ENCODE data around the gene R3HDM4. TPM values are rescaled to one million over a fixed set of nuclear protein-coding genes. Genes with fewer than 3 reads are reported as not detected.

The R3HDM4 gene
- total RNA-seq, 1 donor from 2014 or later = 57.9 TPM

DNA sequence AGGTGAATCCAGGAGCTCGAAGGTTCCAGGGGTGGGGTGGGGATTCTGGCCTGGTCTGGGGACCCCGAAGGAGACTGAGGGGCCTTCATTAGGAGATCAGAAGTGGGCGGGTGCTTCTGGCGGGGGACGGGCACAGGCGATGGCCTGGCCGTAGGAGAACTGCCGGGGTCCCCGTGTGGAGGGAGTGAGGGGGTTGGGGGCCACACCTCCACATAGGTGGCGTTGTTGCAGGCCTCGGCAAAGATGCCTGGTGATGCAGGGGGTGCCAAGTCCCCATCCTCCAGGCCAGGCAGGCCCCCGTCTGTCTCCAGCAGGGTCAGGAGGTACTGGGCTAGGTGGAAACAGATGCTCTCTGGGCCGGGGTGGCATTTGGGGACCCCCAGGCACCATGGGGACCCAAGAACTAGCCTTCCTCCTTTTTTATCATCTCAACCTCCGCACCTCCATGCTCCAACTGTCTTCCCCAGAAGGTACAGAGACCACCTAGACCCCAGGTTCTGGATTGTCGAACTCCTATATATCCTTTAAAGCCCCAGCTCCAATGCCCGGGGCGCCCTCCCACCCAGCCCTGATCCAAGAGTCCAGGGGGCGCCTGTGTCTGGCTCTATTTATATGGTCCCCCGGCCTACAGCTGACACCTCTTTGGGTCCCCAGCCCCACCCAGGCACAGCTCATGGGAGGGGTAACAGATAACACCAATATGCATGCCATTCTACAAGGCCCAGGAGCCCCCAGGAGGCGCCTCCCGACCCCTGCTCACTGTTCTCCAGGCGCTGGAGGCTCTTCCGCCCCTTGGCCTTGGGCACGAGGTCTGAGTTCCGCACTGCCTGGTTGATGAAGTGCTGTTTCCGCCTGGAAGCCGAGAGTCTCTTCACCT is 11.6 kb downstream of the R3HDM4 start:
- Mint-ChIP-seq H3K27ac (ENCODE audit: unreplicated experiment) (no peak overlapping the region), H3K9me3 (ENCODE audit: unreplicated experiment) (no peaks in the 10 kb centered on the region), H3K4me3 (ENCODE audit: unreplicated experiment) (no peak overlapping the region), H3K36me3 (ENCODE audit: low read depth, unreplicated experiment) (no peaks in the 10 kb centered on the region), H3K4me1 (ENCODE audit: low read depth, unreplicated experiment) (no peaks in the 10 kb centered on the region), H3K27me3 (ENCODE audit: low read depth, unreplicated experiment) (no peaks in the 10 kb centered on the region)
- H3K36me3 ChIP-seq (ENCODE audit: insufficient read depth, low read length) = peaks cover 3% of the 10 kb centered on the region
- H4K20me1 ChIP-seq (ENCODE audit: insufficient read depth, low read length) = peaks cover 56% of the 10 kb centered on the region
- no peak for DNase-seq (ENCODE audit: low read depth)
- no peak overlapping the region for H3K4me2 ChIP-seq (ENCODE audit: low read length)
- no peaks in the 10 kb centered on the region for H3K27me3 ChIP-seq (ENCODE audit: insufficient read depth, low read length)
- no peak for TF ChIP-seq EZH2 (IDR thresholded peaks at IDR 0.05; ENCODE audit: insufficient read depth, low read length)
- TF ChIP-seq, protein P1, sequence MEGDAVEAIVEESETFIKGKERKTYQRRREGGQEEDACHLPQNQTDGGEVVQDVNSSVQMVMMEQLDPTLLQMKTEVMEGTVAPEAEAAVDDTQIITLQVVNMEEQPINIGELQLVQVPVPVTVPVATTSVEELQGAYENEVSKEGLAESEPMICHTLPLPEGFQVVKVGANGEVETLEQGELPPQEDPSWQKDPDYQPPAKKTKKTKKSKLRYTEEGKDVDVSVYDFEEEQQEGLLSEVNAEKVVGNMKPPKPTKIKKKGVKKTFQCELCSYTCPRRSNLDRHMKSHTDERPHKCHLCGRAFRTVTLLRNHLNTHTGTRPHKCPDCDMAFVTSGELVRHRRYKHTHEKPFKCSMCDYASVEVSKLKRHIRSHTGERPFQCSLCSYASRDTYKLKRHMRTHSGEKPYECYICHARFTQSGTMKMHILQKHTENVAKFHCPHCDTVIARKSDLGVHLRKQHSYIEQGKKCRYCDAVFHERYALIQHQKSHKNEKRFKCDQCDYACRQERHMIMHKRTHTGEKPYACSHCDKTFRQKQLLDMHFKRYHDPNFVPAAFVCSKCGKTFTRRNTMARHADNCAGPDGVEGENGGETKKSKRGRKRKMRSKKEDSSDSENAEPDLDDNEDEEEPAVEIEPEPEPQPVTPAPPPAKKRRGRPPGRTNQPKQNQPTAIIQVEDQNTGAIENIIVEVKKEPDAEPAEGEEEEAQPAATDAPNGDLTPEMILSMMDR (IDR thresholded peaks at IDR 0.05; ENCODE audit: insufficient read depth, low read depth, low read length) = no peak
- no peaks in the 10 kb centered on the region for H3K9me3 ChIP-seq (ENCODE audit: insufficient read depth, low read depth, low read length)
- no peak overlapping the region for H3K9ac ChIP-seq (ENCODE audit: low read length)
- H3K79me2 ChIP-seq (ENCODE audit: insufficient read depth, low read length) = peaks cover 27% of the 10 kb centered on the region
- H3K4me1 ChIP-seq (ENCODE audit: insufficient read depth, low read length) = peaks cover 5% of the 10 kb centered on the region
- H3K4me3 ChIP-seq (ENCODE audit: insufficient read depth, low read depth, low read length) = no peak overlapping the region
- no peak for FAIRE-seq
- H3K27ac ChIP-seq (ENCODE audit: low read depth, low read length) = no peak overlapping the region
- H2AFZ ChIP-seq (ENCODE audit: low read depth, low read length) = no peak overlapping the region

DNA sequence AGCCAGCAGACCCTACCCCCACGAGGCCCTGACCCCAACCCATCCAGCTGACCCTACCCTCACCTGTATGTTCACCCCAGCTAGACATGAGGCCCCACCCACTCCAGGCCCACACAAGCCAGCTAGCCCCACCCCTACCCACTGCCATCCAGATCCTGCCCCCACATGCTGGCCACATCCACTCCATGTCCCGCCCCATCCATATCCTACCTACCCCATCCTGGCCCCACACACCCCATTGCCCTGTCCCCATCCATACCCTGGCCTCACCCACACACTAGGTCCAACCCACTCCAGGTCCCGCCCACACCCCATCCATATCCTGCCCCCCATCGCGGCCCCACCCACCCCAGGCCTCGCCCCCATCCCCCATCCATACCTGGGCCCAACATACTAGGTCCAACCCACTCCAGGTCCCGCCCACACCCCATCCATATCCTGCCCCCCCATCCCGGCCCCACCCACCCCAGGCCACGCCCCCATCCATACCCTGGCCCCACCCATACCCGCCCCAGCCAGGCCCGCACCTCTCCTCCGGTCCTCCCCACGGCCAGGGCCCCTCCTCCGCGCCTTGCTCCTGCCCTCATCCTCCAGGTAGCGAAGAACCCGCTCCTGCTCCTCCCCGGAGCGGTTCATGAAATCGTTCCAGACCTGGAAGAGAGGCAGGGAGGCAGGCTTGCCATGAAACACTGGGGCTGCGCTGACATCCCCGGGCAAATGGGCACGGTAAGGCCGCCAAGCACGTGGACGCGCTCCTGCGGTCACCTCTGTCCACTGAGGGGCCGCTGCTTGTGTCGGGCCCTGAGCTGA is 12.5 kb downstream of the R3HDM4 start:
- no peak overlapping the region for H3K4me3 ChIP-seq (ENCODE audit: insufficient read depth, low read depth, low read length)
- DNase-seq (ENCODE audit: low read depth) (no peak), FAIRE-seq (no peak)
- no peaks in the 10 kb centered on the region for H3K4me1 Mint-ChIP-seq (ENCODE audit: low read depth, unreplicated experiment)
- TF ChIP-seq, protein P1 (IDR thresholded peaks at IDR 0.05; ENCODE audit: insufficient read depth, low read depth, low read length) = no peak
- no peak for TF ChIP-seq EZH2 (IDR thresholded peaks at IDR 0.05; ENCODE audit: insufficient read depth, low read length)
- H3K36me3 Mint-ChIP-seq (ENCODE audit: low read depth, unreplicated experiment) = peaks cover 4% of the 10 kb centered on the region
- no peak overlapping the region for H3K27ac Mint-ChIP-seq (ENCODE audit: unreplicated experiment)
- no peak overlapping the region for H3K27ac ChIP-seq (ENCODE audit: low read depth, low read length)
- peaks cover 5% of the 10 kb centered on the region for H3K4me1 ChIP-seq (ENCODE audit: insufficient read depth, low read length)
- no peak overlapping the region for H3K4me3 Mint-ChIP-seq (ENCODE audit: unreplicated experiment)
- peaks cover 19% of the 10 kb centered on the region for H3K79me2 ChIP-seq (ENCODE audit: insufficient read depth, low read length)
- no peak overlapping the region for H2AFZ ChIP-seq (ENCODE audit: low read depth, low read length)
- no peak overlapping the region for H3K9ac ChIP-seq (ENCODE audit: low read length)
- H3K27me3 Mint-ChIP-seq (ENCODE audit: low read depth, unreplicated experiment) = no peaks in the 10 kb centered on the region
- H3K36me3 ChIP-seq (ENCODE audit: insufficient read depth, low read length) = peaks cover 3% of the 10 kb centered on the region
- peaks cover 57% of the 10 kb centered on the region for H4K20me1 ChIP-seq (ENCODE audit: insufficient read depth, low read length)
- no peaks in the 10 kb centered on the region for H3K27me3 ChIP-seq (ENCODE audit: insufficient read depth, low read length)
- H3K4me2 ChIP-seq (ENCODE audit: low read length) = no peak overlapping the region
- H3K9me3 ChIP-seq (ENCODE audit: insufficient read depth, low read depth, low read length) = no peaks in the 10 kb centered on the region
- no peaks in the 10 kb centered on the region for H3K9me3 Mint-ChIP-seq (ENCODE audit: unreplicated experiment)
